GM10266 (cell line): Measurements from ENCODE around the gene MLLT3.

Experiments used
- DNase-seq: peaks from one replicate; pipeline ENCODE4 v3.0.0; 2012; ENCODE audit errors: extremely low spot score
- TF ChIP-seq, protein P1 (sequence below): IDR thresholded peaks from 2 replicates; pipeline ENCODE4 v1.5.1; 2012; ENCODE audit warnings: mild to moderate bottlenecking, low read depth; ENCODE audit not compliant: control insufficient read depth, insufficient read depth; ENCODE audit errors: missing control alignments

MLLT3 gene

DNA sequence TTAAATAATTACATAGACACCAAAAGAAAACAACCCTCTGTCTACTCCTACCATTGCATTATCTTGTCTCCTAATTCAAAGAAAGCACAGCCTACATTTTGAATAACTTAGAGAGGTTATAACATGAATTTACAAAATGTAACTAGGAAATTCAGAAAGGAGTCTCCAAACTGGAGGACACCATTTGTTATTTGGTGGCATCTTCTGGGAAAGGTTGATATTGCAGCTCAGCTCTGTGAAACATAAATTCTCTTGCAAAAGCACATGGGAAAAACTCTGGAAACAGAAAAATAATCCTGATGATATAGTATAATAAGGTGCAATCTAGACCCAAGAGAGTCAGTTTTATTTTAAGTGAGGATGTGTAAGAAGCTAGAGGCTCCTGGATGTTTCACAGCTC lies 215.3 kb downstream of the MLLT3 start:
- TF ChIP-seq, protein P1, sequence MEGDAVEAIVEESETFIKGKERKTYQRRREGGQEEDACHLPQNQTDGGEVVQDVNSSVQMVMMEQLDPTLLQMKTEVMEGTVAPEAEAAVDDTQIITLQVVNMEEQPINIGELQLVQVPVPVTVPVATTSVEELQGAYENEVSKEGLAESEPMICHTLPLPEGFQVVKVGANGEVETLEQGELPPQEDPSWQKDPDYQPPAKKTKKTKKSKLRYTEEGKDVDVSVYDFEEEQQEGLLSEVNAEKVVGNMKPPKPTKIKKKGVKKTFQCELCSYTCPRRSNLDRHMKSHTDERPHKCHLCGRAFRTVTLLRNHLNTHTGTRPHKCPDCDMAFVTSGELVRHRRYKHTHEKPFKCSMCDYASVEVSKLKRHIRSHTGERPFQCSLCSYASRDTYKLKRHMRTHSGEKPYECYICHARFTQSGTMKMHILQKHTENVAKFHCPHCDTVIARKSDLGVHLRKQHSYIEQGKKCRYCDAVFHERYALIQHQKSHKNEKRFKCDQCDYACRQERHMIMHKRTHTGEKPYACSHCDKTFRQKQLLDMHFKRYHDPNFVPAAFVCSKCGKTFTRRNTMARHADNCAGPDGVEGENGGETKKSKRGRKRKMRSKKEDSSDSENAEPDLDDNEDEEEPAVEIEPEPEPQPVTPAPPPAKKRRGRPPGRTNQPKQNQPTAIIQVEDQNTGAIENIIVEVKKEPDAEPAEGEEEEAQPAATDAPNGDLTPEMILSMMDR = no peak
- DNase-seq = no peak

- no peak for DNase-seq
- TF ChIP-seq, protein P1 = no peak
These were observed 216.0 kb downstream of the MLLT3 start for GRCh38 chr9:20406344-20406743.

GRCh38 chr9:20405616-20406015 lies 216.7 kb downstream of the MLLT3 start:
- DNase-seq = no peak
- TF ChIP-seq, protein P1 = no peak

GRCh38 chr9:20405078-20405477 lies 217.2 kb downstream of the MLLT3 start:
- TF ChIP-seq, protein P1 = no peak
- DNase-seq = no peak

DNA sequence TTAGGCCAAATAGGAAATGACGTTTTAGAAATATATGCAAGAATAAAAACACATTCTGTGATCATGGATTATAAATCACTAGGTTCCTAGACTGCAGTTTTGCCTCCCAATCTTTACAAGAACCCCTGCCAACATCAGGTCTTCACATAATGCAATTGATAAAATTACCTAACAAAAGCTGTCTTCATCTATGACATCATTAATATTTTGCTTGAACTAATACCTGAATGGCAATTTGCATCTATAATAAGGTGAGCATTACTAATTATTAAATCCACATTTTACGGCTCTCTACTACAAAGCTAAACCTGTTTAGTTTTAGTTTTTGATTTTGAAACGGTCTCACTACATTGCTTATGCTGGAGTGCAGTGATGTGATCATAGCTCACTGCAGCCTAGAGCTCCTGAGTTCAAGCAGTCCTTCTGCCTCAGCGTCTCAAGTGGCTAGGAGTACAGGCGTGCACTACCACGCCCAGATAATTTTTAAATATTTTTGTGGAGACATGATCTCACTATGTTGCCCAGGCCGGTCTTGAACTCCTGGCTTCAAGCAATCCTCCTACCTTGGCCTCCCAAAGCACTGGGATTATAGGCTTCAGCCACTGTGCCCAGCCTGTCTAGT lies 218.0 kb downstream of the MLLT3 start:
- no peak for DNase-seq
- TF ChIP-seq, protein P1 = no peak

DNA sequence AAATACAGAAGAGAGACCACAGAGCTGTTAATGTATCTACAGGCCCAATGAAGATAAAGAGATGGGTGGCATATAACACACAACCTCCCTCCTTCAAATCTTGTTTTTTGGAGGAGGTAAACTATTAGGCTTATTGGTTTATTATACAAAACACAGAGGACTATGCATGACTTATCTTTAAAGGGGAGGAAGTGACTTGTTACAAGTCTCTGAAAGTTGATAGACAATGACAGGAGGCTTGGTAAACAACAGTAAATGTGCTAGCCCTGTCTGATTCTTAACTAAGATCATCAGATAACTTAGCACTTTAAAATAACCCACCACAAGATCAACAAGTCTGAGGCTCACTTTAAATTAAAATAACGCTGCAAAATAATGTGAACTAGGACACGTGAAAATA lies 219.0 kb downstream of the MLLT3 start:
- DNase-seq = no peak
- TF ChIP-seq, protein P1 = no peak

DNA sequence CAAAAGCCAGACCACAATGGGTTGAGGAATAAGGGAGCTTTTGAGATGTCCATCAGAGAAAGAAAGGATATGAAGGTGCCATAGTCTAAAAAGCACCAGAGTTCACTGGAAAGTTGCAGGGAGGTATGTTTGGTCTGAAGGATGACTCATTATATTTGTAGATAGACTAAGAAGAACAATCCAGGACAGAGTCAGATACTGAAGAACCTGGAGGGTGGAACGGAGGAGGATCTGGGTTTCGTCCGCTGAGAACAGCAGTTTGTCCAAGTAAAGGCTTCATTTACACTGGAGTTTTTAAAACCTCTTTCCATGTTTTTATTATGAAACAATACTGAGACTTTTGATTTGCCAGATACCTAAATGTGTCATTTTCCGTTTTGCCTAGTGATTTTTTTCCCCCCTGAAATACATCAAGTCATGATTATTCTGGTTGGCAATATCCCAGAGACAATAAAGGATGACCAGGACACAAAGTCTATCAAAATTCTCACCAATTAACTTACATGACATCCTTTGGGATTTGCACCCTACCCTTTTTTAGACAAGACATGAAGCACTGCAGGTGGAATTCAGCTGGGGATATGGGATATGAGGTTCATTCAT lies 219.9 kb downstream of the MLLT3 start:
- no peak for DNase-seq
- TF ChIP-seq, protein P1 = no peak
